ENCODE measurements around the gene ZFAND3.

ZFAND3 gene

DNA sequence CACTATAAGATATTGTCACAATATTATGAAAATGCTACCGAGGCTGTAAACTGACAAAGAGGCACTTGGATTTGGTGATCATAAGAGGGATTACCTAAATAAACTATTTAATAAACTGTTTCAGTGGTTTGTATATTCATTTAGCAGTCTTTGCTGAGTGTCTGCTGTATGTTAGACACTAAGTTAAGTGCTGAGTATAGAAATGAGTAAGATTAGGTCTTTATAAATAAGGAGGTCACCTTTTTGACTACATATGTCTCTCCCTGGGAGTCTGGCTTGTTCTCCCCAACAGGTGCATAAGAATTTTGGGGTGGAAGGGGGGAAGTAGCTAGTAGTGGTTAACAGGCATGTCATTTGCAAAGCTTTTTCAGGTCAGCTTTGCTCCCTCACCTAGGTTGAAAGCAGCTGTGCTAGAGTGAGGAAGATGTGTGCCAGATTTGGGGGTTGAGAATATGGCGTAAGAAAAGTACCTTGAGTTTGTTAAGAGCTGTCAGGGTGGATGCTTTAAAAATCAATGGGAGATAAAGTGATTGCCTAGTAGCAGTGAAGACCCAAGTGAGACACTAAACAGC is 246.3 kb downstream of the ZFAND3 start:
- no peaks in the 10 kb centered on the region for H3K9me3 ChIP-seq (ENCODE audit: insufficient read depth, low read length, severe bottlenecking)
- no peaks in the 10 kb centered on the region for H3K4me1 ChIP-seq (ENCODE audit: insufficient read depth, low read length)
- peaks cover 3% of the 10 kb centered on the region; the same call in 1 of the 2 replicates for H4K20me1 ChIP-seq (ENCODE audit: insufficient read depth, low read length)
- peaks cover 41% of the 10 kb centered on the region for H3K36me3 ChIP-seq (ENCODE audit: insufficient read depth, low read length)
- ATAC-seq (ENCODE audit: insufficient read depth, low read depth) (no peak), DNase-seq (no peak)
- H3K27ac ChIP-seq (ENCODE audit: low read length): no peak overlapping the region
- no peak overlapping the region for H3K4me2 ChIP-seq (ENCODE audit: insufficient read depth, low read length)
- H3K9ac ChIP-seq (ENCODE audit: low read depth, low read length): no peak overlapping the region
- H3K79me2 ChIP-seq (ENCODE audit: insufficient read depth, low read length): no peaks in the 10 kb centered on the region
- TF ChIP-seq, protein P1, sequence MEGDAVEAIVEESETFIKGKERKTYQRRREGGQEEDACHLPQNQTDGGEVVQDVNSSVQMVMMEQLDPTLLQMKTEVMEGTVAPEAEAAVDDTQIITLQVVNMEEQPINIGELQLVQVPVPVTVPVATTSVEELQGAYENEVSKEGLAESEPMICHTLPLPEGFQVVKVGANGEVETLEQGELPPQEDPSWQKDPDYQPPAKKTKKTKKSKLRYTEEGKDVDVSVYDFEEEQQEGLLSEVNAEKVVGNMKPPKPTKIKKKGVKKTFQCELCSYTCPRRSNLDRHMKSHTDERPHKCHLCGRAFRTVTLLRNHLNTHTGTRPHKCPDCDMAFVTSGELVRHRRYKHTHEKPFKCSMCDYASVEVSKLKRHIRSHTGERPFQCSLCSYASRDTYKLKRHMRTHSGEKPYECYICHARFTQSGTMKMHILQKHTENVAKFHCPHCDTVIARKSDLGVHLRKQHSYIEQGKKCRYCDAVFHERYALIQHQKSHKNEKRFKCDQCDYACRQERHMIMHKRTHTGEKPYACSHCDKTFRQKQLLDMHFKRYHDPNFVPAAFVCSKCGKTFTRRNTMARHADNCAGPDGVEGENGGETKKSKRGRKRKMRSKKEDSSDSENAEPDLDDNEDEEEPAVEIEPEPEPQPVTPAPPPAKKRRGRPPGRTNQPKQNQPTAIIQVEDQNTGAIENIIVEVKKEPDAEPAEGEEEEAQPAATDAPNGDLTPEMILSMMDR (IDR thresholded peaks at IDR 0.05; ENCODE audit: borderline replicate concordance, extremely low read depth, low read length, poor library complexity, severe bottlenecking): no peak
- no peak for TF ChIP-seq EZH2 (IDR thresholded peaks at IDR 0.05; ENCODE audit: borderline replicate concordance, low read depth, low read length, severe bottlenecking)
- H3K27me3 ChIP-seq (ENCODE audit: insufficient read depth, low read length, poor library complexity): no peaks in the 10 kb centered on the region
- no peak overlapping the region for H3K4me3 ChIP-seq (ENCODE audit: low read depth in 1 of 2, low read length in 2 of 2)
- no peak overlapping the region for H2AFZ ChIP-seq (ENCODE audit: low read depth, low read length)

GRCh38 chr6:38067263-38067980 is 247.9 kb downstream of the ZFAND3 start:
- Histone ChIP-seq H3K4me1 (ENCODE audit: insufficient read depth, low read length) (no peaks in the 10 kb centered on the region), H3K27ac (ENCODE audit: low read length) (no peak overlapping the region), H3K4me3 (ENCODE audit: low read depth in 1 of 2, low read length in 2 of 2) (no peak overlapping the region), H4K20me1 (ENCODE audit: insufficient read depth, low read length) (peaks cover 3% of the 10 kb centered on the region; the same call in 1 of the 2 replicates), H3K9me3 (ENCODE audit: insufficient read depth, low read length, severe bottlenecking) (no peaks in the 10 kb centered on the region), H2AFZ (ENCODE audit: low read depth, low read length) (no peak overlapping the region), H3K27me3 (ENCODE audit: insufficient read depth, low read length, poor library complexity) (no peaks in the 10 kb centered on the region), H3K36me3 (ENCODE audit: insufficient read depth, low read length) (peaks cover 30% of the 10 kb centered on the region), H3K9ac (ENCODE audit: low read depth, low read length) (no peak overlapping the region), H3K4me2 (ENCODE audit: insufficient read depth, low read length) (no peak overlapping the region), H3K79me2 (ENCODE audit: insufficient read depth, low read length) (no peaks in the 10 kb centered on the region)
- ATAC-seq (ENCODE audit: insufficient read depth, low read depth): no peak
- TF ChIP-seq, protein P1 (IDR thresholded peaks at IDR 0.05; ENCODE audit: borderline replicate concordance, extremely low read depth, low read length, poor library complexity, severe bottlenecking): no peak
- no peak for TF ChIP-seq EZH2 (IDR thresholded peaks at IDR 0.05; ENCODE audit: borderline replicate concordance, low read depth, low read length, severe bottlenecking)
- no peak for DNase-seq

- Histone ChIP-seq H2AFZ (ENCODE audit: low read depth, low read length) (no peak overlapping the region), H4K20me1 (ENCODE audit: insufficient read depth, low read length) (peaks cover 3% of the 10 kb centered on the region; the same call in 1 of the 2 replicates), H3K4me1 (ENCODE audit: insufficient read depth, low read length) (no peaks in the 10 kb centered on the region), H3K27ac (ENCODE audit: low read length) (no peak overlapping the region), H3K4me2 (ENCODE audit: insufficient read depth, low read length) (no peak overlapping the region), H3K9ac (ENCODE audit: low read depth, low read length) (no peak overlapping the region), H3K36me3 (ENCODE audit: insufficient read depth, low read length) (peaks cover 14% of the 10 kb centered on the region; the same call in 1 of the 2 replicates), H3K79me2 (ENCODE audit: insufficient read depth, low read length) (no peaks in the 10 kb centered on the region), H3K9me3 (ENCODE audit: insufficient read depth, low read length, severe bottlenecking) (no peaks in the 10 kb centered on the region), H3K4me3 (ENCODE audit: low read depth in 1 of 2, low read length in 2 of 2) (no peak overlapping the region), H3K27me3 (ENCODE audit: insufficient read depth, low read length, poor library complexity) (no peaks in the 10 kb centered on the region)
- TF ChIP-seq, protein P1 (IDR thresholded peaks at IDR 0.05; ENCODE audit: borderline replicate concordance, extremely low read depth, low read length, poor library complexity, severe bottlenecking): no peak
- no peak for TF ChIP-seq EZH2 (IDR thresholded peaks at IDR 0.05; ENCODE audit: borderline replicate concordance, low read depth, low read length, severe bottlenecking)
- DNase-seq (no peak), ATAC-seq (ENCODE audit: insufficient read depth, low read depth) (no peak)
Observed at GRCh38 chr6:38068854-38069590, 249.5 kb downstream of the ZFAND3 start.
